Subcutaneous adipose tissue (tissue), 4 donors: ENCODE measurements around the gene CEP68. TPM values are rescaled to one million over a fixed set of nuclear protein-coding genes. Genes with fewer than 3 reads are reported as not detected.

ENCODE experiments used
- CTCF ChIP-seq: fragments of 450-650 bp; IDR thresholded peaks from one replicate; pipeline ENCODE4 v1.5.1; 2016; ENCODE audit warnings: low read depth, mild to moderate bottlenecking, control low read depth, antibody characterized with exemption, moderate library complexity
- total RNA-seq, 4 donors: library from RNA; depleted of rRNA; stranded (reverse); fragments of >200 nt; gene quantifications; one replicate each; pipeline ENCODE4 v1.1.0, GENCODE V29; 2016

Gene CEP68
- total RNA-seq, 4 donors from 2014 or later: 22.4 to 39.7 (median 26.6) TPM

DNA sequence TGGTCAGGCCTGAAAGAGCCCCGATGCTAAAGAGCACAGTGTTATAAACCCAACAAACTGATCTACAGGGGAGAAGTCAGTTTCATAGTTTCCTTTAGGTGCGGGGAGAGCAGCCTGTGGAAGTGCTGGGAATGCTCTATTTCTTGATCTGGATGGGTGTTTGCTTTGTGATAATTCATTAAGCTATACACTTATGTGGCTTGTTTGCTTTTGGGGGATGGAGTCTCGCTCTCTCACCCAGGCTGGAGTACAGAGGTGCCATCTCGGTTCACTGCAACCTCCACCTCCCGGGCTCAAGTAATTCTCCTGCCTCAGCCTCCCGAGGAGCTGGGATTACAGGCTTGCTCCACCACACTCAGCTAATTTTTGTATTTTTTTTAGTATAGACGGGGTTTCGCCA is 30.1 kb upstream of the CEP68 start:
- no peak for TF ChIP-seq CTCF

DNA sequence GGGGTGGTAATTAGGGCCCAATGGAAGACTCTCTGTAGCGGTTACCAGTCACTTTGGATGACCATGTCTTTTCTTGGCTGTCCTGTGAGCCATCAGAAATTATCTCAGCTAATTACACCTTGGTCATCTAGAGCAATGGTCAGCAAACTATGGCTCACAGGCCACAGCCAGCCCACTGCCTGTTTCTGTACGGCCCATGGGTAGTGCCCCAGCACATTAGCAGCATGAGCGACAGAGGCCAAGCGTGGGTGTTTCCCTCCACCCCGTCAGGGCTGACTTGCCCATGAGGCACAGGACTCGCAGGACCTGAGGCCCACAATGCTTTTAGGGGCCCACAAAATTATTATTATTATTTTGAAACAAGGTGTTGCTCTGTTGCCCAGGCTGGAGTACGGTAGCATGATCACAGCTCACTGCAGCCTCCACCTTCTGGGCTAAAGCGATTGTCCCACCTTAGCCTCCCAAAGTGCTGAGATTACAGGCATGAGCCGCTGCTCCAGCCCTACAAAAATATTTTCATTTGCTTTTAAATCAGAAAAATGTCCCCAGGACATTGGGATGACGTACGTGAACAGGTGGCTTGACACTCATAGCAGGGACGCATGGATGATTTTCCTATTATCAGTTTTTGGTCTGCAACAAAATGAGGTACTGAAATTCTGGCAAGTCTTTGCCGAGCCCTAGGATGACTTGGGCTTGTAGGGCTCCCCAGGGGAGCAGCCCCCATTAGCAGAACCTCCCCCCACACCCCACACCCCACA is 29.3 kb upstream of the CEP68 start:
- no peak for TF ChIP-seq CTCF

DNA sequence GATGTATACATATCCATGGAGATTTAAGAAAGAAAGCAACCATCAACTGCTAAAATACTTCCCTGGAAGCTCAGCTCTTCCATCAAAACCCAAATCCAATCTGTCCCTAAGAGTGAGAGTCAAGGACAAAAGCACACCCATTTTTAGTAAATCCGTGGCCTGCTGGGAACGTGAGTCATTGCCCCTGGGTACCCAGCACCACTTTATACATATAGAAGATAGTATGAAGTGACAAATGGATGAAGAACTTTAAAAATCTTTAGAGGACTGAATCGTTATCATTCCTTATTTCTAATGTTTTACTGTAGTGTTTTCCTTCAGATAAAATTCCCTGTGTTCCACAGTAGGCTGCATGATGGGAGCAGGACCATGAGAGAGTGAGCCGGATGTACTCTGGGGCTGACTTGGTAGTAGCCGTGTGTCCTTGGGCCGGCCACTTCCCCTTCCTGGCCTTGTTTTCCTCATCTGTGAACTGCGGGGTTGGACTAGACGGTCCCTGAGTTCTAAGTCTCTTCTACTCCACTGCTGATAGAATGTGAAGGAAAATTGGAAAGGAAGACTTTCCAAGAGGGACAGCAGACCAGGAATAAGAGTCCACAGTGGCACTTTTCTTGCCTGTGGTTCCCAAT is 28.5 kb upstream of the CEP68 start:
- TF ChIP-seq CTCF: no peak

DNA sequence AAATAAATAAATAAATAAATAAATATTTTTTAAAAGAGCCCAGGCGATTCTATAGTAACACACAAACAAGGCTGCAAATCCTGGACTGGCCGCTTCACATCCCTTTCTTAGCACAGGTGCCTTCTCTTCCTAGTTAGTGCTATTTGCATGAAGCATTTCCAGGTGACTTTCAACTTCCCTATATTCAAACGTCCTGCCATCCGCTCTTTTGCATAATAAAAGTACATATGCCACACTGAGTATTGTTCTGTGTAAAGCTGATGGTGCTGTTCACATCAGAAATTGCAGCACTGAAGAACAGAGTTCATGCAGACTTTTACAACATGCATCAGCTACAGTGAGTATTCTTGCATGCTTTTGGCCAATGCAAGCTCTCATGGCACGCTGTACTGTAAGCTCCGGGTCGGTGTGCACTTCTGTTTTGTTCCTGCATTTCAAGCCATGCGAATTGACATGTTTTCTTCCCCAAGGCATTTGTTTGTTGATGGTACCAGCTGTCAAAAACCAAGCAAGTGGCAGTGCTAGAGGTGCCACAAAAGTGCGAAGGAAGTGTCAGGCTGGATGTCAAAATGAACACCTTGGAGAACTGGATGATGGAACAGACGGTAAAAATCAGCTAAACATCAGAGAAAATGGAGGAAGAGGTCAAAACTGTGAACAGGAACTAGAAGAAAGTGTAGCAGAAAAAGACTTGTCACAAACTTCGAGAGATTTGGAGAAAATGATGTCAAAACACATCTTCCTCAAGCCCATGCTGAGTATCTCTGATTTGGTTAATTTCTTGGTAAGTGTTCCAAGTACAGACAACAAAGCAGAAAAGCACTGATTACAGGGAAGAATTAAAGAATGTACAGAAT is 25.5 kb upstream of the CEP68 start:
- no peak for TF ChIP-seq CTCF

DNA sequence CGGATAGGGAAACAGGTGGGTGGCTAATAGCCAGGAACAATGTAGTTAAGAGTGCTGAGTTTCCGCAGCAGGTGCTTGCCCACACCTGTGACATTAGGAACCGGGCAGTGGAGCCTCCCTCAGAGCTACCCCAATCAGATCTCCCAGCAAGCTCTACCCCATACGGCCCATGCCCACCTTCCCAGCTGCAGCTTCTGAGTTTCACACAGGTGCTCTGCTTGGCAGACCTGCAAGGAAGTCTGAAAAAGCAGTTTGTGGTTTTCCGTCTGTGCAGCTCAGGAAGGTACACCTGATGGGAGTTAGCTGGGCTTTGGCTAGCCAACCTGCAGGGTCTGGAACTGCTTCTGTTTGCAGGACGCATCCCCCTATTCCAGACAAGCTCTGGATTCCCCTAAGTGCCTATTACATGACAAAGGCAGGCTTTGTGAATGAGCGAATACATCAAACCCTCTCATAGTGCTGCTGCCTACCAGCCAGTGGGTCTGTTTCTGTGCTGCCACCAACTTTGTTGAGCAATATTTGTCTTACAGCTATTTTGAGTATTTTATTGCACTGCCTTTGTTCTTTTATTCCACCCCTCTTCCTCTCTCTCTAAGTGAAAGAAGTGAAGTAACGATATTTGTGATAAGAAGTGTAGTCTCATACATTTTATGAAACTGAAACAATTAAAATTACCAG is 24.7 kb upstream of the CEP68 start:
- no peak for TF ChIP-seq CTCF

GRCh38 chr2:65032019-65032975 is 23.9 kb upstream of the CEP68 start:
- TF ChIP-seq CTCF: no peak
